OCI-LY7 (cell line): ENCODE measurements around the gene ZBTB1. TPM values are rescaled to one million over a fixed set of nuclear protein-coding genes. Genes with fewer than 3 reads are reported as not detected.

Experiments used
- BruUV-seq: library from RNA; stranded (reverse); fragments of 400-500 nt; replicated peaks from 2 replicates; lab custom pipeline; 2021; lab: Mats Ljungman, UMichigan
- CTCF ChIA-PET: fragments of 300-600 bp; sonication (Branson Sonifier 250); formaldehyde crosslinking; loops from one replicate; lab custom pipeline; 2022; ENCODE audit warnings: antibody characterized with exemption; ENCODE audit not compliant: unreplicated experiment; lab: Charles Lee
- POLR2A ChIA-PET: fragments of 300-600 bp; sonication (Branson Sonifier 250); formaldehyde crosslinking; loops from one replicate; lab custom pipeline; 2022; ENCODE audit warnings: antibody characterized with exemption; lab: Charles Lee
- DNase-seq: peaks from one replicate; pipeline ENCODE4 v3.0.0-alpha.2; 2015; ENCODE audit warnings: low spot score
- H2AFZ ChIP-seq: fragments of 200-600 bp; sonication (generic), shearing (Covaris generic); 2 replicates; pipeline ENCODE4 v1.6.1; 2014; ENCODE audit warnings: mild to moderate bottlenecking, antibody characterized with exemption, low read length, moderate library complexity
- H3K27ac ChIP-seq: fragments of 200-600 bp; sonication (generic); 2 replicates; pipeline ENCODE4 v1.5.1; 2014; ENCODE audit warnings: mixed run types, low read depth, mild to moderate bottlenecking, moderate library complexity, low read length, inconsistent platforms; ENCODE audit not compliant: poor library complexity, severe bottlenecking
- H3K36me3 ChIP-seq: fragments of 200-600 bp; sonication (generic); 2 replicates; pipeline ENCODE4 v1.6.1; 2014; ENCODE audit warnings: mild to moderate bottlenecking, antibody characterized with exemption, low read length, moderate library complexity, mixed read lengths; ENCODE audit not compliant: insufficient read depth
- H3K4me1 ChIP-seq: fragments of 200-600 bp; sonication (generic); 2 replicates; pipeline ENCODE4 v1.5.1; 2014; ENCODE audit warnings: mild to moderate bottlenecking, low read length; ENCODE audit not compliant: insufficient read depth, poor library complexity, severe bottlenecking
- H3K4me2 ChIP-seq: fragments of 200-600 bp; sonication (generic); 2 replicates; pipeline ENCODE4 v1.6.1; 2014; ENCODE audit warnings: mild to moderate bottlenecking, low read length
- H3K4me3 ChIP-seq: fragments of 200-600 bp; sonication (generic); 2 replicates; pipeline ENCODE4 v1.5.1; 2014; ENCODE audit warnings: mild to moderate bottlenecking, low read depth, low read length; ENCODE audit not compliant: poor library complexity, severe bottlenecking
- H3K79me2 ChIP-seq: fragments of 200-600 bp; sonication (generic); 2 replicates; pipeline ENCODE4 v1.6.1; 2016; ENCODE audit warnings: low read depth, mild to moderate bottlenecking, low read length, moderate library complexity, mixed read lengths; ENCODE audit not compliant: insufficient read depth
- H3K9me2 ChIP-seq: fragments of 200-600 bp; sonication (generic); 2 replicates; pipeline ENCODE4 v1.6.1; 2016; ENCODE audit warnings: mild to moderate bottlenecking, low read length, mixed read lengths; ENCODE audit not compliant: insufficient read depth
- H3K9me3 ChIP-seq: fragments of 200-600 bp; sonication (generic); 2 replicates; pipeline ENCODE4 v1.6.1; 2014; ENCODE audit warnings: mild to moderate bottlenecking, mixed run types, low read length, mixed read lengths
- H4K20me1 ChIP-seq: fragments of 200-600 bp; sonication (generic); 2 replicates; pipeline ENCODE4 v1.6.1; 2014; ENCODE audit warnings: mild to moderate bottlenecking, antibody characterized with exemption, low read length, moderate library complexity, mixed read lengths; ENCODE audit not compliant: insufficient read depth
- EZH2phosphoT487 ChIP-seq: fragments of 200-600 bp; sonication (generic); IDR thresholded peaks from 2 replicates; pipeline ENCODE4 v1.6.1; 2018; ENCODE audit warnings: low read depth, borderline replicate concordance, mild to moderate bottlenecking, mixed run types, antibody characterized with exemption, low read length, moderate library complexity, mixed read lengths
- intact Hi-C: fragments of 100-400 bp; cut with micrococcal nuclease; formaldehyde crosslinking; loops from one replicate; pipeline ENCODE4 v1.10.0; 2022; ENCODE audit not compliant: unreplicated experiment
- total RNA-seq, 2 experiments: library from RNA; depleted of rRNA in 1 of 2; stranded (reverse); fragments of >200 nt in 1 of 2; shearing (Covaris generic) in 1 of 2; gene quantifications; 2 replicates each; pipeline ENCODE4 v1.2.3, GENCODE V29; 2014 to 2022
- TF ChIP-seq, protein P1 (sequence below): fragments of 200-600 bp; sonication (generic); conservative IDR thresholded peaks from 2 replicates; pipeline ENCODE4 v1.5.1; 2014; ENCODE audit warnings: mild to moderate bottlenecking, antibody characterized with exemption, low read length, moderate library complexity, mixed read lengths

The ZBTB1 gene
- total RNA-seq, 2 experiments from 2014 or later = 34.1 to 49.5 TPM

GRCh38 chr14:64475585-64476273, 28.8 kb upstream of the ZBTB1 start:
- no peak overlapping the region for H3K27ac ChIP-seq
- H3K79me2 ChIP-seq = no peaks in the 10 kb centered on the region
- intact Hi-C loops = loop anchor here (2.0 to 5.0 kb wide), 2 partner anchors 43 to 131 kb away; no protein-coding TSS in a partner anchor
- DNase-seq = no peak
- H3K4me3 ChIP-seq = no peak overlapping the region
- no peak overlapping the region for H2AFZ ChIP-seq
- no peaks in the 10 kb centered on the region for H3K9me2 ChIP-seq
- no peak overlapping the region for H3K4me2 ChIP-seq
- H3K36me3 ChIP-seq = peaks cover 13% of the 10 kb centered on the region; the same call in 1 of the 2 replicates
- ChIA-PET POLR2A (interaction anchor here (0.7 kb wide), 2 partner anchors 25 to 71 kb away, joined by 4 to 12 read pairs; no protein-coding TSS in a partner anchor), CTCF (no interaction called here)
- no TSS peak for BruUV-seq
- peaks cover 9% of the 10 kb centered on the region; the same call in 1 of the 2 replicates for H4K20me1 ChIP-seq
- no peaks in the 10 kb centered on the region for H3K4me1 ChIP-seq
- TF ChIP-seq, protein P1, sequence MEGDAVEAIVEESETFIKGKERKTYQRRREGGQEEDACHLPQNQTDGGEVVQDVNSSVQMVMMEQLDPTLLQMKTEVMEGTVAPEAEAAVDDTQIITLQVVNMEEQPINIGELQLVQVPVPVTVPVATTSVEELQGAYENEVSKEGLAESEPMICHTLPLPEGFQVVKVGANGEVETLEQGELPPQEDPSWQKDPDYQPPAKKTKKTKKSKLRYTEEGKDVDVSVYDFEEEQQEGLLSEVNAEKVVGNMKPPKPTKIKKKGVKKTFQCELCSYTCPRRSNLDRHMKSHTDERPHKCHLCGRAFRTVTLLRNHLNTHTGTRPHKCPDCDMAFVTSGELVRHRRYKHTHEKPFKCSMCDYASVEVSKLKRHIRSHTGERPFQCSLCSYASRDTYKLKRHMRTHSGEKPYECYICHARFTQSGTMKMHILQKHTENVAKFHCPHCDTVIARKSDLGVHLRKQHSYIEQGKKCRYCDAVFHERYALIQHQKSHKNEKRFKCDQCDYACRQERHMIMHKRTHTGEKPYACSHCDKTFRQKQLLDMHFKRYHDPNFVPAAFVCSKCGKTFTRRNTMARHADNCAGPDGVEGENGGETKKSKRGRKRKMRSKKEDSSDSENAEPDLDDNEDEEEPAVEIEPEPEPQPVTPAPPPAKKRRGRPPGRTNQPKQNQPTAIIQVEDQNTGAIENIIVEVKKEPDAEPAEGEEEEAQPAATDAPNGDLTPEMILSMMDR = no peak
- no peak for TF ChIP-seq EZH2phosphoT487
- no peaks in the 10 kb centered on the region for H3K9me3 ChIP-seq

DNA sequence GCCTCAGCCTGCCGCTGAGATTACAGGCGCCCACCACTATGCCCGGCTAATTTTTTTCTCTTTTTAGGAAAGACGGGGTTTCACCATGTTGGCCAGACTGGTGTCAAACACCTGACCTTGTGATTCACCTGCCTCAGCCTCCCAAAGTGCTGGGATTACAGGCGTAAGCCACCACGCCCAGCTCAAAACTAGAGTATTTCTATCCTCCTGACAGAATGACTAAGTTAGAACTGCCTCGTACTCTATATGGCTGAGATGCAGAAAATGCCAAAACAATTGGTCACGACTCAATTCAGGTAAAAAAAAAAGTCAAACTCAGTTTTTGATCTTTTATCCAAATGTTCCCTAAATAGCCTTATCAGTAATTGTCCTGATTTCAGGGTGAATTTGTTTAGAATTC, 28.1 kb upstream of the ZBTB1 start:
- H3K4me2 ChIP-seq = no peak overlapping the region
- H3K9me3 ChIP-seq = no peaks in the 10 kb centered on the region
- H2AFZ ChIP-seq = no peak overlapping the region
- no peaks in the 10 kb centered on the region for H3K4me1 ChIP-seq
- H3K9me2 ChIP-seq = no peaks in the 10 kb centered on the region
- no peak overlapping the region for H3K4me3 ChIP-seq
- intact Hi-C loops = loop anchor here (2.0 to 5.0 kb wide), 2 partner anchors 44 to 132 kb away; no protein-coding TSS in a partner anchor
- POLR2A ChIA-PET = no interaction called here
- H3K79me2 ChIP-seq = no peaks in the 10 kb centered on the region
- DNase-seq = no peak
- no peak overlapping the region for H3K27ac ChIP-seq
- H3K36me3 ChIP-seq = peaks cover 20% of the 10 kb centered on the region; the same call in 1 of the 2 replicates
- CTCF ChIA-PET = no interaction called here
- peaks cover 9% of the 10 kb centered on the region; the same call in 1 of the 2 replicates for H4K20me1 ChIP-seq
- no TSS peak for BruUV-seq
- TF ChIP-seq, protein P1 = no peak
- TF ChIP-seq EZH2phosphoT487 = no peak
